ENCODE data around the gene KLF18.

DNA sequence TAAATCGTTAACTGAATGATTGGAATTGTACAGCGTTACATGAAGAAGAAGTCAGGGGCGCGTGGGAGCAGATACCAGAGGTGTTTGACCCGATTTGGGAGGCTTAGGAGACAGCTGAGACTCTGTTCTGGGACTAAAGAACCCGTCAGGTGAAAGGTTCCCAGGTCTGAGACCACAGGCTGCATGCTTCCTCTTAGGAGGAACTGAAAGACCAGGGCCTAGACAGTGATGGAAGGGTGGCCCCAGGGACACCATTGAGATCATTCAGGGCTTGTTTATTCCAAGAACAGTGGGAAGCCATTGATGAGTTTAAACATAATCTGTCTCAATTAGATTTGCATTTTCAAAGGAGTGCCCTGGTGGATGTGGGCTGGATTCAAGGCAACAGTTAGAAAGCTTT lies 21.9 kb downstream of the KLF18 start:
- TF ChIP-seq, protein P1, sequence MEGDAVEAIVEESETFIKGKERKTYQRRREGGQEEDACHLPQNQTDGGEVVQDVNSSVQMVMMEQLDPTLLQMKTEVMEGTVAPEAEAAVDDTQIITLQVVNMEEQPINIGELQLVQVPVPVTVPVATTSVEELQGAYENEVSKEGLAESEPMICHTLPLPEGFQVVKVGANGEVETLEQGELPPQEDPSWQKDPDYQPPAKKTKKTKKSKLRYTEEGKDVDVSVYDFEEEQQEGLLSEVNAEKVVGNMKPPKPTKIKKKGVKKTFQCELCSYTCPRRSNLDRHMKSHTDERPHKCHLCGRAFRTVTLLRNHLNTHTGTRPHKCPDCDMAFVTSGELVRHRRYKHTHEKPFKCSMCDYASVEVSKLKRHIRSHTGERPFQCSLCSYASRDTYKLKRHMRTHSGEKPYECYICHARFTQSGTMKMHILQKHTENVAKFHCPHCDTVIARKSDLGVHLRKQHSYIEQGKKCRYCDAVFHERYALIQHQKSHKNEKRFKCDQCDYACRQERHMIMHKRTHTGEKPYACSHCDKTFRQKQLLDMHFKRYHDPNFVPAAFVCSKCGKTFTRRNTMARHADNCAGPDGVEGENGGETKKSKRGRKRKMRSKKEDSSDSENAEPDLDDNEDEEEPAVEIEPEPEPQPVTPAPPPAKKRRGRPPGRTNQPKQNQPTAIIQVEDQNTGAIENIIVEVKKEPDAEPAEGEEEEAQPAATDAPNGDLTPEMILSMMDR (conservative IDR thresholded peaks at IDR 0.05 in 1 of 2, IDR thresholded peaks at IDR 0.05 in 1 of 2; ENCODE audit: extremely low read depth in 1 of 2, insufficient read depth in 1 of 2, low read depth in 1 of 2, low read length in 2 of 2), result no peak
- TF ChIP-seq EZH2 (IDR thresholded peaks at IDR 0.05; ENCODE audit: borderline replicate concordance, low read length), result no peak

Data from mammary epithelial cell (primary cell).